Right lobe of liver (tissue), 4 donors: ENCODE results near the gene HOXA2.

ENCODE experiments used
- POLR2A ChIP-seq: fragments of 450-650 bp; IDR thresholded peaks from one replicate; pipeline ENCODE4 v1.6.1; 2017; ENCODE audit warnings: antibody characterized with exemption, mild to moderate bottlenecking
- TF ChIP-seq, protein P1 (sequence below), 4 donors: fragments of 200-600 bp in 3 of 4; fragments of 450-650 bp in 1 of 4; IDR thresholded peaks; one replicate each; pipeline versions ENCODE4 v1.5.1 to v1.8.0; 2016 to 2022; ENCODE audit warnings: antibody characterized with exemption in 4 of 4, mild to moderate bottlenecking in 2 of 4
- donor health status: DM: no; HTN: no; CAD: no.
- donor health status: DM: no; HTN: no; CAD: no.
- donor health status: DM: no; HTN: yes; CAD: no.

DNA sequence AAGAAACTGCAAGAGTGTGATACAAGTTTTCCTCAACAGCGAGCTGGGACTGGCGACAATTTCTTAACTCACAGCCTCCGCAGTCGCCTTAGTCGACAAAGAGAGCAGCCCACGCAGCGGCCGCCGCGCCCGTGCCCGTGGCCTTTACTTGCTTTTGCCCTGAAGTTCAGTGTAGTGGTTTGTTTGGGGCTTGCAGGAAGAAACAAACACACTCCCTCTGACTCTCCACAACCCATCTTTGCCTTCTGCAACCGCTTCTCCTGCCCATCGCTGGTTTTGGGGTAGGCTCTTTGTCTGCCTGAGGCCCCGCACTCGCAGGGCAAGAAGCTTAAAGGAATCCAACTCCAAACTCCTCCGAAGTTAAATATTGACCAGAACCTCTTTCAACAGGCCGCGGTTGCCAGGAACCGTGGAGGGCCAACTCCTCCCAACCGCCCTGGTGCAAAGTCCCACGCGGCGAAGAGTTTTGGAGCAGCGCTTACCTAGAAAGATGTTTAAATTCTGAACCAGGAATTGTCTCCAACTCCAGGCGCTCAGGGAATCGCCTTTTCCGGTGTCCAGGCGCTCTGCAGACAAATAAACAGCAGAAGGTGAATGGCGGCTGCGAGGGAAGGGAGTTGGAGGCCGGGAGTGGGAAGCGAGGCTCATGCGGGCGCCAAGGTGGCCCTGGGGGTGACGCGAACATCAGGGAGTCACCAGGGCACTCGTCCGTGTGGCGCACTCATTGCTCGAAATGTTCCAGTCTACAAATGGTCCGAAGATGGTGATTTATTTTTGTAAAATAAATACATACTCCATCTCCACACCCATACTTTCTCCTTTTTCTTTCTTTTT is 19.8 kb upstream of the HOXA2 start:
- TF ChIP-seq, protein P1, sequence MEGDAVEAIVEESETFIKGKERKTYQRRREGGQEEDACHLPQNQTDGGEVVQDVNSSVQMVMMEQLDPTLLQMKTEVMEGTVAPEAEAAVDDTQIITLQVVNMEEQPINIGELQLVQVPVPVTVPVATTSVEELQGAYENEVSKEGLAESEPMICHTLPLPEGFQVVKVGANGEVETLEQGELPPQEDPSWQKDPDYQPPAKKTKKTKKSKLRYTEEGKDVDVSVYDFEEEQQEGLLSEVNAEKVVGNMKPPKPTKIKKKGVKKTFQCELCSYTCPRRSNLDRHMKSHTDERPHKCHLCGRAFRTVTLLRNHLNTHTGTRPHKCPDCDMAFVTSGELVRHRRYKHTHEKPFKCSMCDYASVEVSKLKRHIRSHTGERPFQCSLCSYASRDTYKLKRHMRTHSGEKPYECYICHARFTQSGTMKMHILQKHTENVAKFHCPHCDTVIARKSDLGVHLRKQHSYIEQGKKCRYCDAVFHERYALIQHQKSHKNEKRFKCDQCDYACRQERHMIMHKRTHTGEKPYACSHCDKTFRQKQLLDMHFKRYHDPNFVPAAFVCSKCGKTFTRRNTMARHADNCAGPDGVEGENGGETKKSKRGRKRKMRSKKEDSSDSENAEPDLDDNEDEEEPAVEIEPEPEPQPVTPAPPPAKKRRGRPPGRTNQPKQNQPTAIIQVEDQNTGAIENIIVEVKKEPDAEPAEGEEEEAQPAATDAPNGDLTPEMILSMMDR (IDR thresholded peaks at IDR 0.05), result no peak
- TF ChIP-seq POLR2A, result no peak
